Measurements from ENCODE around the gene AWAT2. TPM values are rescaled to one million over a fixed set of nuclear protein-coding genes. Genes with fewer than 3 reads are reported as not detected.
"Not testable (repeated sequence)": the region's sequence is repeated elsewhere in the genome, so short reads cannot be mapped to it uniquely, and the experiment has no call there.

AWAT2 gene
- polyA plus RNA-seq, 6 donors from 2014 or later, result not detected

- H3K27ac Mint-ChIP-seq, result no peak overlapping the region
- DNase-seq (no peak), ATAC-seq (ENCODE audit: low read depth in 2 of 2) (no peak)
- H3K27me3 Mint-ChIP-seq, result no peaks in the 10 kb centered on the region
- H3K4me1 Mint-ChIP-seq, result no peaks in the 10 kb centered on the region
- peaks cover 0 to 12% (median 3%) of the 10 kb centered on the region in 7 donors for H3K9me3 Mint-ChIP-seq
- H3K36me3 Mint-ChIP-seq, result no peaks in the 10 kb centered on the region
- H3K4me3 Mint-ChIP-seq, result no peak overlapping the region
These were observed 47.9 kb downstream of the AWAT2 start for GRCh38 chrX:70001708-70002341.

GRCh38 chrX:70001269-70001668 lies 48.5 kb downstream of the AWAT2 start:
- Mint-ChIP-seq H3K36me3 (no peaks in the 10 kb centered on the region), H3K9me3 (peaks cover 0 to 14% (median 5%) of the 10 kb centered on the region in 7 donors), H3K4me3 (no peak overlapping the region), H3K27me3 (no peaks in the 10 kb centered on the region), H3K4me1 (no peaks in the 10 kb centered on the region), H3K27ac (no peak overlapping the region)
- ATAC-seq (ENCODE audit: low read depth in 2 of 2), result no peak
- DNase-seq, result no peak

- H3K4me3 Mint-ChIP-seq; ATAC-seq (ENCODE audit: low read depth in 2 of 2); H3K36me3 Mint-ChIP-seq; DNase-seq; H3K27me3 Mint-ChIP-seq; H3K4me1 Mint-ChIP-seq; H3K27ac Mint-ChIP-seq: not testable (repeated sequence)
- H3K9me3 Mint-ChIP-seq, result peaks cover 0 to 14% (median 4%) of the 10 kb centered on the region in 7 donors
These were observed 51.4 kb downstream of the AWAT2 start for GRCh38 chrX:69998299-69998698.

GRCh38 chrX:69996113-69996468 lies 53.6 kb downstream of the AWAT2 start:
- ATAC-seq (ENCODE audit: low read depth in 2 of 2), result no peak
- no peaks in the 10 kb centered on the region for H3K4me1 Mint-ChIP-seq
- H3K36me3 Mint-ChIP-seq, result no peaks in the 10 kb centered on the region
- H3K27me3 Mint-ChIP-seq, result peaks cover 0 to 15% (median 0%) of the 10 kb centered on the region in 3 donors
- DNase-seq, result no peak
- H3K4me3 Mint-ChIP-seq, result no peak overlapping the region
- H3K27ac Mint-ChIP-seq, result no peak overlapping the region
- peaks cover 0 to 14% (median 4%) of the 10 kb centered on the region in 7 donors for H3K9me3 Mint-ChIP-seq

GRCh38 chrX:69995362-69996112 lies 54.2 kb downstream of the AWAT2 start:
- DNase-seq (no peak), ATAC-seq (ENCODE audit: low read depth in 2 of 2) (no peak)
- H3K36me3 Mint-ChIP-seq, result no peaks in the 10 kb centered on the region
- peaks cover 0 to 14% (median 4%) of the 10 kb centered on the region in 7 donors for H3K9me3 Mint-ChIP-seq
- H3K4me3 Mint-ChIP-seq, result no peak overlapping the region
- H3K27ac Mint-ChIP-seq, result no peak overlapping the region
- peaks cover 0 to 15% (median 0%) of the 10 kb centered on the region in 3 donors for H3K27me3 Mint-ChIP-seq
- H3K4me1 Mint-ChIP-seq, result no peaks in the 10 kb centered on the region

- peaks cover 0 to 15% (median 0%) of the 10 kb centered on the region in 3 donors for H3K27me3 Mint-ChIP-seq
- H3K4me1 Mint-ChIP-seq, result no peaks in the 10 kb centered on the region
- H3K9me3 Mint-ChIP-seq, result peaks cover 0 to 8% (median 4%) of the 10 kb centered on the region in 7 donors
- DNase-seq, result no peak
- H3K36me3 Mint-ChIP-seq, result no peaks in the 10 kb centered on the region
- ATAC-seq (ENCODE audit: low read depth in 2 of 2), result no peak
- no peak overlapping the region for H3K4me3 Mint-ChIP-seq
- H3K27ac Mint-ChIP-seq, result no peak overlapping the region
These were observed 56.2 kb downstream of the AWAT2 start for GRCh38 chrX:69993494-69993893.

- no peak overlapping the region for H3K27ac Mint-ChIP-seq
- peaks cover 0 to 15% (median 0%) of the 10 kb centered on the region in 3 donors for H3K27me3 Mint-ChIP-seq
- ATAC-seq (ENCODE audit: low read depth in 2 of 2) (no peak), DNase-seq (no peak)
- no peak overlapping the region for H3K4me3 Mint-ChIP-seq
- H3K9me3 Mint-ChIP-seq, result peaks cover 0 to 9% (median 4%) of the 10 kb centered on the region in 7 donors
- no peaks in the 10 kb centered on the region for H3K36me3 Mint-ChIP-seq
- no peaks in the 10 kb centered on the region for H3K4me1 Mint-ChIP-seq
These were observed 58.1 kb downstream of the AWAT2 start for GRCh38 chrX:69991685-69992084.

Other genes with a start within 250 kb of the AWAT2 start
- gene OTUD6A, start 12.5 kb upstream of the AWAT2 start, polyA plus RNA-seq (ENCODE audit: low read depth in 6 of 6), result not detected
- 10 to 100 TPM; 54.2 to 80.6 (median 61.8) TPM for gene IGBP1, start 83.5 kb upstream of the AWAT2 start, polyA plus RNA-seq (ENCODE audit: low read depth in 6 of 6)
- gene DGAT2L6, start 127.5 kb upstream of the AWAT2 start, polyA plus RNA-seq (ENCODE audit: low read depth in 6 of 6), result not detected
- not detected for gene AWAT1, start 184.7 kb upstream of the AWAT2 start, polyA plus RNA-seq (ENCODE audit: low read depth in 6 of 6)
- not detected for gene P2RY4, start 210.3 kb upstream of the AWAT2 start, polyA plus RNA-seq (ENCODE audit: low read depth in 6 of 6)
- gene ARR3, start 218.4 kb upstream of the AWAT2 start, polyA plus RNA-seq (ENCODE audit: low read depth in 6 of 6), result not detected
- under 1 TPM in 1 of 6 donors, not detected in 5; 0.26 TPM for gene RAB41, start 232.2 kb upstream of the AWAT2 start, polyA plus RNA-seq (ENCODE audit: low read depth in 6 of 6)
- gene PDZD11, start 240.0 kb upstream of the AWAT2 start, polyA plus RNA-seq (ENCODE audit: low read depth in 6 of 6), result 10 to 100 TPM; 12.8 to 26.1 (median 17.6) TPM
- not detected for gene KIF4A, start 240.2 kb upstream of the AWAT2 start, polyA plus RNA-seq (ENCODE audit: low read depth in 6 of 6)

All from naive B cell (primary cell).